Ishikawa (cell line): ENCODE data around the gene SORCS3.

Source experiments
- CEBPB ChIP-seq: IDR thresholded peaks from 2 replicates; pipeline ENCODE4 v1.6.1; 2012
- CREB1 ChIP-seq: IDR thresholded peaks from 2 replicates; pipeline ENCODE4 v1.6.1; 2012; ENCODE audit warnings: low read depth
- EGR1 ChIP-seq: IDR thresholded peaks from 2 replicates; pipeline ENCODE4 v1.6.1; 2012
- EP300 ChIP-seq: IDR thresholded peaks from 2 replicates; pipeline ENCODE4 v1.6.1; 2012; ENCODE audit warnings: borderline replicate concordance
- FOXM1 ChIP-seq: IDR thresholded peaks from 2 replicates; pipeline ENCODE4 v1.6.1; 2012; ENCODE audit warnings: low read depth, borderline replicate concordance
- NFIC ChIP-seq: IDR thresholded peaks from 2 replicates; pipeline ENCODE4 v1.6.1; 2012
- RAD21 ChIP-seq: IDR thresholded peaks from 2 replicates; pipeline ENCODE4 v1.6.1; 2012; ENCODE audit warnings: low read depth
- REST ChIP-seq: IDR thresholded peaks from 2 replicates; pipeline ENCODE4 v1.6.1; 2012; ENCODE audit warnings: low read depth, mild to moderate bottlenecking
- TAF1 ChIP-seq: IDR thresholded peaks from 2 replicates; pipeline ENCODE4 v1.6.1; 2012; ENCODE audit warnings: low read depth, mild to moderate bottlenecking
- TCF12 ChIP-seq: IDR thresholded peaks from 2 replicates; pipeline ENCODE4 v1.6.1; 2012; ENCODE audit warnings: low read depth
- TEAD4 ChIP-seq: IDR thresholded peaks from 2 replicates; pipeline ENCODE4 v1.6.1; 2012
- YY1 ChIP-seq: IDR thresholded peaks from 2 replicates; pipeline ENCODE4 v1.6.1; 2012; ENCODE audit warnings: low read depth
- ZBTB7A ChIP-seq: IDR thresholded peaks from 2 replicates; pipeline ENCODE4 v1.6.1; 2012; ENCODE audit warnings: low read depth
- TF ChIP-seq, protein P1 (sequence below): IDR thresholded peaks from 2 replicates; pipeline ENCODE4 v1.6.1; 2012
- TF ChIP-seq, protein P2 (sequence below): IDR thresholded peaks from 2 replicates; pipeline ENCODE4 v1.6.1; 2012

SORCS3 gene

DNA sequence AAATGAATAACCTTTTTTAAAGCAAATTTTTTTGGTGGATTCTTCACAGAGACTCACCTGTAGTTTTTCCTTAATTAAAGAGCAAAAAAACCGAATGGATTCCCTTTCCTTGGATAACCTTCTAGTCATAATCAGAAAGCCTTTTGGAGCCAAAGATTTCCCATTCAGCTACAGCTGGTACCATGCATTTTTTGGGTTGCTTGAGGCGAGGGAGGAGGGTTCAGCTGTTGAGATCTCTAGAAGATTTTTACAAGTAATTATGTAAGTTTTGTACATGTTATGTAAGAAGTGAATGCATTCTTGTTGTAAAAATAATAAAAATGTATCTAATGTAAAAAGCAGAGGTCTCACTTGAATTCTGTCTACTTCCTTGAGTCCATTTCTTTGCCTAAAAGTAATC lies 463.2 kb downstream of the SORCS3 start:
- TF ChIP-seq RAD21 (no peak), TCF12 (no peak), CEBPB (no peak), YY1 (no peak)

DNA sequence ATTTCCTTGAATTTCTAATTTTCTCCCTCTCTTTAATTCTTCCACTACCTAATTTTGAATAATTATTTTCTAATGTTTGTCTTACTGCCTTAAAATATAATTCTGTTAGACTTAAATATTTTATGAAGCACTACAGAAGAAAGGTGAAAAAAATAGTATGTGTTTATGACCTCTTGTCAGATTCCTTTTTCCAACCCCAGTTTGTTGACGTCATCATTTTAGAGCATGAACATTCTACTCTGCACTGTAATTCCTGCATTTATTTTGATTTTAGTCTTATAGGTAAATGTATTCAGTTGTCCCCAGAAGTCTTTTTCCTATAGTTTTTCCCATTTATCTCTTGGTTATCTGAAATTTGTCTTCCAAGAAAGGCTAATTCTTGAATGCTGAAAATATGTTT lies 468.1 kb downstream of the SORCS3 start:
- TF ChIP-seq TEAD4 (no peak), EGR1 (no peak), CREB1 (no peak), CEBPB (no peak)
- TF ChIP-seq, protein P1, sequence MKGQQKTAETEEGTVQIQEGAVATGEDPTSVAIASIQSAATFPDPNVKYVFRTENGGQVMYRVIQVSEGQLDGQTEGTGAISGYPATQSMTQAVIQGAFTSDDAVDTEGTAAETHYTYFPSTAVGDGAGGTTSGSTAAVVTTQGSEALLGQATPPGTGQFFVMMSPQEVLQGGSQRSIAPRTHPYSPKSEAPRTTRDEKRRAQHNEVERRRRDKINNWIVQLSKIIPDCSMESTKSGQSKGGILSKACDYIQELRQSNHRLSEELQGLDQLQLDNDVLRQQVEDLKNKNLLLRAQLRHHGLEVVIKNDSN = no peak

GRCh38 chr10:105112862-105113261 lies 471.8 kb downstream of the SORCS3 start:
- TF ChIP-seq TCF12 (no peak), YY1 (no peak), RAD21 (no peak), TAF1 (no peak), TEAD4 (no peak), EGR1 (no peak), CREB1 (no peak), REST (no peak)
- TF ChIP-seq, protein P1 = no peak
- TF ChIP-seq, protein P2, sequence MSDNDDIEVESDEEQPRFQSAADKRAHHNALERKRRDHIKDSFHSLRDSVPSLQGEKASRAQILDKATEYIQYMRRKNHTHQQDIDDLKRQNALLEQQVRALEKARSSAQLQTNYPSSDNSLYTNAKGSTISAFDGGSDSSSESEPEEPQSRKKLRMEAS = no peak

- TF ChIP-seq, protein P2 = no peak
- no peak for TF ChIP-seq NFIC
- no peak for TF ChIP-seq EP300
- no peak for TF ChIP-seq ZBTB7A
- no peak for TF ChIP-seq TAF1
- TF ChIP-seq EGR1 = no peak
- no peak for TF ChIP-seq FOXM1
- no peak for TF ChIP-seq TCF12
- TF ChIP-seq, protein P1 = no peak
- TF ChIP-seq CEBPB = no peak
- TF ChIP-seq CREB1 = no peak
- TF ChIP-seq REST = no peak
- TF ChIP-seq TEAD4 = no peak
- no peak for TF ChIP-seq YY1
- no peak for TF ChIP-seq RAD21
Measured at GRCh38 chr10:105113666-105114065, 472.6 kb downstream of the SORCS3 start.

DNA sequence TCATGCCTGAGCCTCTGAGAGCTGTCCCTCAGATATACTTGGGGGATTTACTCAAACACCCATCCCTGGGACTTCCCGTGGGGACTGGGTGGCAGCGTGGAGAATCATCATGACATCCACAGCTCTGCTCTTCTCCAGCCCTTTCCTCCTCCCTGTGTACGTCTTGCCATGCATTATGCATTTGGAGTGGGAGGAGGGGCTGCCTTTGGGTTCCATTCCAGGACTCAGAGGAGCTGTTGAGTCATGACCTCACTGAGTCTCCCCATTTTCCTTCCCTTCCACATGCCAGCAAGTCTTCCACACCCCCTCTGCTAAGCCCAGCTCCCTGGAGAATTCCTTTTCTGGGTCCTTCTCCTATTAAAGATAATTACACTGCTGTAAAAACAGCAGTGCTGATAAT lies 480.7 kb downstream of the SORCS3 start:
- TF ChIP-seq, protein P2 = no peak
- TF ChIP-seq, protein P1 = no peak
- TF ChIP-seq EP300 = no peak
- TF ChIP-seq CREB1 = no peak
- no peak for TF ChIP-seq TCF12
- TF ChIP-seq REST = no peak
- TF ChIP-seq ZBTB7A = no peak
- no peak for TF ChIP-seq NFIC
- TF ChIP-seq TAF1 = no peak
- no peak for TF ChIP-seq YY1
- no peak for TF ChIP-seq RAD21
- no peak for TF ChIP-seq TEAD4
- no peak for TF ChIP-seq CEBPB
- no peak for TF ChIP-seq FOXM1
- no peak for TF ChIP-seq EGR1
